OCI-LY1 (cell line): Measurements from ENCODE around the gene IGFALS.

ENCODE experiments used
- CTCF ChIP-seq: fragments of 200-600 bp; sonication (generic), shearing (Covaris generic); IDR thresholded peaks from 2 replicates; pipeline ENCODE4 v1.5.1; 2017; ENCODE audit warnings: mild to moderate bottlenecking, antibody characterized with exemption, low read length, moderate library complexity, mixed read lengths
- EZH2 ChIP-seq: fragments of 200-600 bp; sonication (generic), shearing (Covaris generic); IDR thresholded peaks from 2 replicates; pipeline ENCODE4 v1.8.0; 2017; ENCODE audit warnings: borderline replicate concordance, mixed run types, mild to moderate bottlenecking, antibody characterized with exemption, low read length, moderate library complexity, mixed read lengths

GRCh38 chr16:1807626-1808025 lies 14.1 kb upstream of the IGFALS start:
- no peak for TF ChIP-seq CTCF
- TF ChIP-seq EZH2: no peak
